ENCODE data around the gene GALNT18.

Gene GALNT18

DNA sequence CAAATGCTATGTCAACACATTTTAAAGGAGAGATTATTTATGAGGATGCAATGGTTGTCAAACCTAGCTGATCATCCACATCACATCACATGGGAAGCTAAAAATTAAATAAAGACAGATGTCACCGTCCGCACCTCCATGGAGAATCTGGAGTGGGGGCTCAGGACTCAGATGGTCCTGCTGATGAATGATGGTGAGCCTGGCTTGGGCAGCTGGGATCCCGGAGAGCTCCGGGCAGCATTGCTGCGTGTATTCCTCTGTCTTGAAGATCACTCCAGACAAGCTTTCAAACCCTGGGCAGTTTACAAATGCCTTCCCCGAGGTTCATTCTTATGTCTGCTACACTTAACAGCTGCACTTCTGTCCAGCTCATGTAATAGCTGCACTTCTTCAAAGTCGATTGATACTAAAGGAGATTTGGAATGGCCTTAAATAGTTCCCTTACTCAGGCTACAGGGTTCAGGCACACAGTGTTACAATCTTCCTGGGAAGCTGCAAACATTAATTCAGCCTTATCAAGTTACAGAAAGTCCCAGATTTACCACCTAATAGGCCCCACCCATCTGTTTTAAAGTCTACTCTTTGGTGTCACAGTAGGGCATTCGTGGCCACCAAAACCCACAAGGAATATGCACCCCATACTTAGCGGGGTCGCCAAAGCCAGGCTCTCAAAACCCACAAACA lies 234.0 kb downstream of the GALNT18 start:
- DNase-seq (ENCODE audit: low read depth in 1 of 2, low spot score in 1 of 2), result no peak

GRCh38 chr11:11387207-11387606 lies 234.6 kb downstream of the GALNT18 start:
- Histone ChIP-seq H3K27ac (replicated peaks) (no peak overlapping the region), H3K4me3 (replicated peaks; ENCODE audit: insufficient read depth, low read length) (no peak overlapping the region), H3K27me3 (ENCODE audit: insufficient read depth, poor library complexity, severe bottlenecking) (no peaks in the 10 kb centered on the region)
- no peak for DNase-seq (ENCODE audit: low read depth in 1 of 2, low spot score in 1 of 2)
- TF ChIP-seq POLR2AphosphoS5 (IDR thresholded peaks at IDR 0.05; ENCODE audit: low read depth) (no peak), GABPA (IDR thresholded peaks at IDR 0.05; ENCODE audit: low read depth) (no peak), SPI1 (IDR thresholded peaks at IDR 0.05; ENCODE audit: borderline replicate concordance, low read depth) (no peak)
- TF ChIP-seq, protein P1, sequence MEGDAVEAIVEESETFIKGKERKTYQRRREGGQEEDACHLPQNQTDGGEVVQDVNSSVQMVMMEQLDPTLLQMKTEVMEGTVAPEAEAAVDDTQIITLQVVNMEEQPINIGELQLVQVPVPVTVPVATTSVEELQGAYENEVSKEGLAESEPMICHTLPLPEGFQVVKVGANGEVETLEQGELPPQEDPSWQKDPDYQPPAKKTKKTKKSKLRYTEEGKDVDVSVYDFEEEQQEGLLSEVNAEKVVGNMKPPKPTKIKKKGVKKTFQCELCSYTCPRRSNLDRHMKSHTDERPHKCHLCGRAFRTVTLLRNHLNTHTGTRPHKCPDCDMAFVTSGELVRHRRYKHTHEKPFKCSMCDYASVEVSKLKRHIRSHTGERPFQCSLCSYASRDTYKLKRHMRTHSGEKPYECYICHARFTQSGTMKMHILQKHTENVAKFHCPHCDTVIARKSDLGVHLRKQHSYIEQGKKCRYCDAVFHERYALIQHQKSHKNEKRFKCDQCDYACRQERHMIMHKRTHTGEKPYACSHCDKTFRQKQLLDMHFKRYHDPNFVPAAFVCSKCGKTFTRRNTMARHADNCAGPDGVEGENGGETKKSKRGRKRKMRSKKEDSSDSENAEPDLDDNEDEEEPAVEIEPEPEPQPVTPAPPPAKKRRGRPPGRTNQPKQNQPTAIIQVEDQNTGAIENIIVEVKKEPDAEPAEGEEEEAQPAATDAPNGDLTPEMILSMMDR (IDR thresholded peaks at IDR 0.05; ENCODE audit: insufficient read depth, low read length), result no peak
- TF ChIP-seq, protein P2, sequence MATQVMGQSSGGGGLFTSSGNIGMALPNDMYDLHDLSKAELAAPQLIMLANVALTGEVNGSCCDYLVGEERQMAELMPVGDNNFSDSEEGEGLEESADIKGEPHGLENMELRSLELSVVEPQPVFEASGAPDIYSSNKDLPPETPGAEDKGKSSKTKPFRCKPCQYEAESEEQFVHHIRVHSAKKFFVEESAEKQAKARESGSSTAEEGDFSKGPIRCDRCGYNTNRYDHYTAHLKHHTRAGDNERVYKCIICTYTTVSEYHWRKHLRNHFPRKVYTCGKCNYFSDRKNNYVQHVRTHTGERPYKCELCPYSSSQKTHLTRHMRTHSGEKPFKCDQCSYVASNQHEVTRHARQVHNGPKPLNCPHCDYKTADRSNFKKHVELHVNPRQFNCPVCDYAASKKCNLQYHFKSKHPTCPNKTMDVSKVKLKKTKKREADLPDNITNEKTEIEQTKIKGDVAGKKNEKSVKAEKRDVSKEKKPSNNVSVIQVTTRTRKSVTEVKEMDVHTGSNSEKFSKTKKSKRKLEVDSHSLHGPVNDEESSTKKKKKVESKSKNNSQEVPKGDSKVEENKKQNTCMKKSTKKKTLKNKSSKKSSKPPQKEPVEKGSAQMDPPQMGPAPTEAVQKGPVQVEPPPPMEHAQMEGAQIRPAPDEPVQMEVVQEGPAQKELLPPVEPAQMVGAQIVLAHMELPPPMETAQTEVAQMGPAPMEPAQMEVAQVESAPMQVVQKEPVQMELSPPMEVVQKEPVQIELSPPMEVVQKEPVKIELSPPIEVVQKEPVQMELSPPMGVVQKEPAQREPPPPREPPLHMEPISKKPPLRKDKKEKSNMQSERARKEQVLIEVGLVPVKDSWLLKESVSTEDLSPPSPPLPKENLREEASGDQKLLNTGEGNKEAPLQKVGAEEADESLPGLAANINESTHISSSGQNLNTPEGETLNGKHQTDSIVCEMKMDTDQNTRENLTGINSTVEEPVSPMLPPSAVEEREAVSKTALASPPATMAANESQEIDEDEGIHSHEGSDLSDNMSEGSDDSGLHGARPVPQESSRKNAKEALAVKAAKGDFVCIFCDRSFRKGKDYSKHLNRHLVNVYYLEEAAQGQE (IDR thresholded peaks at IDR 0.05; ENCODE audit: insufficient replicate concordance, low read depth), result no peak

More for the DNA sequence above, 234.0 kb downstream of the GALNT18 start:
- H3K27me3 ChIP-seq (ENCODE audit: insufficient read depth, poor library complexity, severe bottlenecking), result no peaks in the 10 kb centered on the region
- TF ChIP-seq GABPA (IDR thresholded peaks at IDR 0.05; ENCODE audit: low read depth) (no peak), POLR2AphosphoS5 (IDR thresholded peaks at IDR 0.05; ENCODE audit: low read depth) (no peak)
- TF ChIP-seq, protein P1 (IDR thresholded peaks at IDR 0.05; ENCODE audit: insufficient read depth, low read length), result no peak
- no peak overlapping the region for H3K27ac ChIP-seq (replicated peaks)
- no peak overlapping the region for H3K4me3 ChIP-seq (replicated peaks; ENCODE audit: insufficient read depth, low read length)

GRCh38 chr11:11384829-11385228 lies 237.0 kb downstream of the GALNT18 start:
- no peak overlapping the region for H3K27ac ChIP-seq (replicated peaks)
- DNase-seq (ENCODE audit: low read depth in 1 of 2, low spot score in 1 of 2), result no peak
- no peak overlapping the region for H3K4me3 ChIP-seq (replicated peaks; ENCODE audit: insufficient read depth, low read length)
- no peak for TF ChIP-seq GABPA (IDR thresholded peaks at IDR 0.05; ENCODE audit: low read depth)
- TF ChIP-seq, protein P2 (IDR thresholded peaks at IDR 0.05; ENCODE audit: insufficient replicate concordance, low read depth), result no peak
- TF ChIP-seq SPI1 (IDR thresholded peaks at IDR 0.05; ENCODE audit: borderline replicate concordance, low read depth), result no peak
- TF ChIP-seq, protein P1 (IDR thresholded peaks at IDR 0.05; ENCODE audit: insufficient read depth, low read length), result no peak
- TF ChIP-seq POLR2AphosphoS5 (IDR thresholded peaks at IDR 0.05; ENCODE audit: low read depth), result no peak
- no peaks in the 10 kb centered on the region for H3K27me3 ChIP-seq (ENCODE audit: insufficient read depth, poor library complexity, severe bottlenecking)

DNA sequence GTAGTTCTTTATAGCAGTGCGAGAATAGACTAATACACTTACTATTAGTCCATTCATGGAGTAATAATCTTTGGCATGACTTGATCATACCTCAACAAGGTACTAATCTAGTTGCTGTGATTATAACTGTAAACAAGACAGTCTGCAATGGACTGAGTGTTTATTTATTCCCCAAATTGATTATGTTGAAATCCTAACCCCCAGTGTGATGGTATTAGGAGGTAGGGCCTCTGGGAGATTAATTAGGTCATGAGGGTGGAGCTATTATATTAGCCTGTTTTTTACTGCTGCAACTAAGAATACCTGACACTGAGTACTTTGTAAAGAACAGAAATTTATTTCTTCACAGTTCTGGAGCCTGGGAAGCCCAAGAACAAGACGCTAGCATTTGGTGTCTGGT lies 237.8 kb downstream of the GALNT18 start:
- H3K27ac ChIP-seq (replicated peaks), result no peak overlapping the region
- H3K27me3 ChIP-seq (ENCODE audit: insufficient read depth, poor library complexity, severe bottlenecking), result no peaks in the 10 kb centered on the region
- no peak for DNase-seq (ENCODE audit: low read depth in 1 of 2, low spot score in 1 of 2)
- H3K4me3 ChIP-seq (replicated peaks; ENCODE audit: insufficient read depth, low read length), result no peak overlapping the region
- no peak for TF ChIP-seq SPI1 (IDR thresholded peaks at IDR 0.05; ENCODE audit: borderline replicate concordance, low read depth)
- TF ChIP-seq, protein P1 (IDR thresholded peaks at IDR 0.05; ENCODE audit: insufficient read depth, low read length), result no peak
- no peak for TF ChIP-seq GABPA (IDR thresholded peaks at IDR 0.05; ENCODE audit: low read depth)
- TF ChIP-seq POLR2AphosphoS5 (IDR thresholded peaks at IDR 0.05; ENCODE audit: low read depth), result no peak
